ENCODE measurements around the gene SLC16A9. TPM values are rescaled to one million over a fixed set of nuclear protein-coding genes. Genes with fewer than 3 reads are reported as not detected.
A peak's percentile ranks its signal among the peaks of the same experiment; 100 is the strongest.
"Not testable (repeated sequence)": the region's sequence is repeated elsewhere in the genome, so short reads cannot be mapped to it uniquely, and the experiment has no call there.

The SLC16A9 gene
- total and polyA plus RNA-seq, 4 experiments from 2014 or later = not detected

GRCh38 chr10:59734014-59734462 lies 24.4 kb upstream of the SLC16A9 start:
- Mint-ChIP-seq H3K4me3 (no peak overlapping the region), H3K9me3 (peaks cover 0 to 1% (median 0%) of the 10 kb centered on the region in 8 donors), H3K36me3 (no peaks in the 10 kb centered on the region), H3K27me3 (peaks cover 7 to 14% of the 10 kb centered on the region in 2 donors), H3K4me1 (no peaks in the 10 kb centered on the region), H3K27ac (no peak overlapping the region)
- ChIA-PET CTCF (ENCODE audit: partially characterized antibody) (no interaction called here), POLR2A (ENCODE audit: partially characterized antibody) (no interaction called here)
- intact Hi-C loops (cut with micrococcal nuclease) = no loop called here
- no peak overlapping the region for H3K27ac ChIP-seq (ENCODE audit: low read depth, low read length)
- no peaks in the 10 kb centered on the region for H3K27me3 ChIP-seq (ENCODE audit: insufficient read depth, low read length)
- no peak overlapping the region for H3K4me3 ChIP-seq (ENCODE audit: low read length in 2 of 2)
- H3K4me1 ChIP-seq (ENCODE audit: insufficient read depth, low read length) = no peaks in the 10 kb centered on the region
- H3K36me3 ChIP-seq (ENCODE audit: insufficient read depth, low read length) = no peaks in the 10 kb centered on the region
- DNase-seq = no peak
- no peaks in the 10 kb centered on the region for H3K9me3 ChIP-seq (ENCODE audit: control insufficient read depth in 1 of 2, low read length in 2 of 2)

GRCh38 chr10:59733321-59734013 lies 23.8 kb upstream of the SLC16A9 start:
- peaks cover 7 to 14% of the 10 kb centered on the region in 2 donors for H3K27me3 Mint-ChIP-seq
- H3K27ac ChIP-seq (ENCODE audit: low read depth, low read length); H3K36me3 ChIP-seq (ENCODE audit: insufficient read depth, low read length); H3K4me3 ChIP-seq (ENCODE audit: low read length in 2 of 2); CTCF ChIA-PET (ENCODE audit: partially characterized antibody); DNase-seq; H3K4me1 Mint-ChIP-seq; intact Hi-C loops (cut with micrococcal nuclease); H3K4me3 Mint-ChIP-seq; POLR2A ChIA-PET (ENCODE audit: partially characterized antibody); H3K9me3 ChIP-seq (ENCODE audit: control insufficient read depth in 1 of 2, low read length in 2 of 2); H3K9me3 Mint-ChIP-seq; H3K4me1 ChIP-seq (ENCODE audit: insufficient read depth, low read length); H3K27me3 ChIP-seq (ENCODE audit: insufficient read depth, low read length); H3K36me3 Mint-ChIP-seq; H3K27ac Mint-ChIP-seq: not testable (repeated sequence)

GRCh38 chr10:59732849-59733248 lies 23.2 kb upstream of the SLC16A9 start:
- H3K36me3 ChIP-seq (ENCODE audit: insufficient read depth, low read length); intact Hi-C loops (cut with micrococcal nuclease); H3K9me3 Mint-ChIP-seq; CTCF ChIA-PET (ENCODE audit: partially characterized antibody); H3K4me1 Mint-ChIP-seq; H3K27me3 Mint-ChIP-seq; H3K4me1 ChIP-seq (ENCODE audit: insufficient read depth, low read length); H3K4me3 ChIP-seq (ENCODE audit: low read length in 2 of 2); H3K9me3 ChIP-seq (ENCODE audit: control insufficient read depth in 1 of 2, low read length in 2 of 2); H3K36me3 Mint-ChIP-seq; DNase-seq; H3K27ac ChIP-seq (ENCODE audit: low read depth, low read length); H3K4me3 Mint-ChIP-seq; H3K27me3 ChIP-seq (ENCODE audit: insufficient read depth, low read length); POLR2A ChIA-PET (ENCODE audit: partially characterized antibody): not testable (repeated sequence)
- peak overlapping the region in 1 of 7 donors; percentile 59 for H3K27ac Mint-ChIP-seq

GRCh38 chr10:59729167-59729566 lies 19.5 kb upstream of the SLC16A9 start:
- H3K4me1 Mint-ChIP-seq; H3K27me3 ChIP-seq (ENCODE audit: insufficient read depth, low read length); H3K27ac Mint-ChIP-seq; H3K4me3 ChIP-seq (ENCODE audit: low read length in 2 of 2); CTCF ChIA-PET (ENCODE audit: partially characterized antibody); H3K4me3 Mint-ChIP-seq; POLR2A ChIA-PET (ENCODE audit: partially characterized antibody); H3K9me3 ChIP-seq (ENCODE audit: control insufficient read depth in 1 of 2, low read length in 2 of 2); H3K27ac ChIP-seq (ENCODE audit: low read depth, low read length); H3K36me3 Mint-ChIP-seq; H3K27me3 Mint-ChIP-seq; H3K9me3 Mint-ChIP-seq; H3K4me1 ChIP-seq (ENCODE audit: insufficient read depth, low read length); intact Hi-C loops (cut with micrococcal nuclease); H3K36me3 ChIP-seq (ENCODE audit: insufficient read depth, low read length); DNase-seq: not testable (repeated sequence)

GRCh38 chr10:59724098-59724938 lies 14.7 kb upstream of the SLC16A9 start:
- H3K4me1 Mint-ChIP-seq = no peaks in the 10 kb centered on the region
- H3K27ac Mint-ChIP-seq = no peak overlapping the region
- ChIA-PET CTCF (ENCODE audit: partially characterized antibody) (no interaction called here), POLR2A (ENCODE audit: partially characterized antibody) (no interaction called here)
- no peak for DNase-seq
- Histone ChIP-seq H3K36me3 (ENCODE audit: insufficient read depth, low read length) (no peaks in the 10 kb centered on the region), H3K27me3 (ENCODE audit: insufficient read depth, low read length) (no peaks in the 10 kb centered on the region), H3K9me3 (ENCODE audit: control insufficient read depth in 1 of 2, low read length in 2 of 2) (no peaks in the 10 kb centered on the region), H3K4me1 (ENCODE audit: insufficient read depth, low read length) (no peaks in the 10 kb centered on the region), H3K27ac (ENCODE audit: low read depth, low read length) (no peak overlapping the region), H3K4me3 (ENCODE audit: low read length in 2 of 2) (no peak overlapping the region)
- H3K4me3 Mint-ChIP-seq = no peak overlapping the region
- H3K9me3 Mint-ChIP-seq = peaks cover 0 to 10% (median 5%) of the 10 kb centered on the region in 8 donors
- H3K36me3 Mint-ChIP-seq = no peaks in the 10 kb centered on the region
- intact Hi-C loops (cut with micrococcal nuclease) = no loop called here
- peaks cover 2 to 6% of the 10 kb centered on the region in 2 donors for H3K27me3 Mint-ChIP-seq

GRCh38 chr10:59720377-59720776 lies 10.7 kb upstream of the SLC16A9 start:
- POLR2A ChIA-PET (ENCODE audit: partially characterized antibody) = no interaction called here
- Mint-ChIP-seq H3K4me1 (no peaks in the 10 kb centered on the region), H3K27ac (no peak overlapping the region), H3K27me3 (peaks cover 9 to 12% of the 10 kb centered on the region in 2 donors), H3K9me3 (peaks cover 0 to 9% (median 5%) of the 10 kb centered on the region in 8 donors), H3K36me3 (no peaks in the 10 kb centered on the region), H3K4me3 (no peak overlapping the region)
- Histone ChIP-seq H3K27me3 (ENCODE audit: insufficient read depth, low read length) (no peaks in the 10 kb centered on the region), H3K9me3 (ENCODE audit: control insufficient read depth in 1 of 2, low read length in 2 of 2) (no peaks in the 10 kb centered on the region), H3K27ac (ENCODE audit: low read depth, low read length) (no peak overlapping the region), H3K4me3 (ENCODE audit: low read length in 2 of 2) (no peak overlapping the region), H3K36me3 (ENCODE audit: insufficient read depth, low read length) (no peaks in the 10 kb centered on the region), H3K4me1 (ENCODE audit: insufficient read depth, low read length) (no peaks in the 10 kb centered on the region)
- CTCF ChIA-PET (ENCODE audit: partially characterized antibody) = no interaction called here
- DNase-seq = no peak
- intact Hi-C loops (cut with micrococcal nuclease) = no loop called here

GRCh38 chr10:59719374-59719773 lies 9.7 kb upstream of the SLC16A9 start:
- Mint-ChIP-seq H3K27ac (no peak overlapping the region), H3K9me3 (peaks cover 0 to 8% (median 5%) of the 10 kb centered on the region in 8 donors), H3K36me3 (no peaks in the 10 kb centered on the region), H3K27me3 (peaks cover 7 to 16% of the 10 kb centered on the region in 2 donors), H3K4me3 (no peak overlapping the region), H3K4me1 (no peaks in the 10 kb centered on the region)
- H3K36me3 ChIP-seq (ENCODE audit: insufficient read depth, low read length) = no peaks in the 10 kb centered on the region
- H3K4me1 ChIP-seq (ENCODE audit: insufficient read depth, low read length) = no peaks in the 10 kb centered on the region
- intact Hi-C loops (cut with micrococcal nuclease) = no loop called here
- CTCF ChIA-PET (ENCODE audit: partially characterized antibody) = no interaction called here
- no peaks in the 10 kb centered on the region for H3K27me3 ChIP-seq (ENCODE audit: insufficient read depth, low read length)
- POLR2A ChIA-PET (ENCODE audit: partially characterized antibody) = no interaction called here
- H3K4me3 ChIP-seq (ENCODE audit: low read length in 2 of 2) = no peak overlapping the region
- no peaks in the 10 kb centered on the region for H3K9me3 ChIP-seq (ENCODE audit: control insufficient read depth in 1 of 2, low read length in 2 of 2)
- DNase-seq = no peak
- no peak overlapping the region for H3K27ac ChIP-seq (ENCODE audit: low read depth, low read length)
